ENCODE results near the gene PAX2.

PAX2 gene

DNA sequence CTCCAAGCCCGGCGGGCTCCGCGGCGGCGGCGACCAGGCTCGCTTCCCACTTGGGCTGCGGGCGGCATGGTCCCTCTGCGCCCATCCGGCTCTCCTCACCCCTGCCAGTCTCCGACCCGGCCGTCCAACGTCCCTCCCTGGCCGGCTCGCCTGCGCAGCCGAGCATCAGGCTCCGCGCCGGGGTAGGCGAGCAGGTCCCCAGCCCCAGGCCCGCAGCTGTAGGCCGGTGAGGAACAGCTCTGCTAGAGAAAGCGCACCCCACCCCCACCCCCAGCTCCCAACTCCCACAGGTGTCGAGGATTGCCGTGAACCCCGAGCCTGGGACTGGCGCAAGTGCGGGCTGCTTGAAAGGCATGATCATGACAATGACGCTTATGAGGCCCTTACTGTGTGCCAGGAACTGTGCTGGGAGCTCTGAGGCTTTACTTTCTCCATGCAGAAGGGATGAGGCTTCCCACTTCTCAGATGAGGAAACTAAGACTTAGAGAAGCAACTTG is 20.8 kb upstream of the PAX2 start:
- DNase-seq (ENCODE audit: low spot score): no peak

- no peak for DNase-seq (ENCODE audit: low spot score)
Observed at GRCh38 chr10:100725071-100725471, 20.3 kb upstream of the PAX2 start.

GRCh38 chr10:100725869-100726426 is 19.4 kb upstream of the PAX2 start:
- no peak for DNase-seq (ENCODE audit: low spot score)

- DNase-seq (ENCODE audit: low spot score): no peak
Observed at GRCh38 chr10:100727808-100728207, 17.6 kb upstream of the PAX2 start.

GRCh38 chr10:100728928-100729861 is 16.2 kb upstream of the PAX2 start:
- peak; percentile 72 for DNase-seq (ENCODE audit: low spot score)

- no peak for DNase-seq (ENCODE audit: low spot score)
Observed at GRCh38 chr10:100729862-100730724, 15.3 kb upstream of the PAX2 start.

- DNase-seq (ENCODE audit: low spot score): no peak
Observed at GRCh38 chr10:100730725-100731406, 14.5 kb upstream of the PAX2 start.

- no peak for DNase-seq (ENCODE audit: low spot score)
Observed at GRCh38 chr10:100731407-100732240, 13.8 kb upstream of the PAX2 start.

GRCh38 chr10:100732241-100732596 is 13.2 kb upstream of the PAX2 start:
- no peak for DNase-seq (ENCODE audit: low spot score)

DNA sequence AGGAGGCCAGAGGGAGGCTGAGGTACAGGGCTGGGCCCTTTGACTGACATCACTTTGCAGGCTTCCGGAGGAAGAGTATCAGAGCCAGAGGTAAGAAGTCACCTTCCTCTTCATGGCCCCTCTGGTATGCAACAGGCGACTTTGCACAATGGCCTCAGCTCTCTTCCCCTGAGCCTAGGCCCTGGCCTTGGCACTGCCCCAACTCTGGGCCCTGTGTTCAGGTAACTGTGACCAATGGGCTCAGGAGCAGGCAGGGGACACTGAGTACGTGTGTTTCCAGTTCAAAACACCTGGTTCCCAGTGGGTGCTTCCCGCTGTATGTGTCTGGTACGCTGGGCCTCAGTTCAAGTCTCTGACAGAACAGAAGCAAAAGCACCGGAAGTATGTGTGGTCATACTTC is 12.1 kb upstream of the PAX2 start:
- no peak for DNase-seq (ENCODE audit: low spot score)

GRCh38 chr10:100734295-100735086 is 10.9 kb upstream of the PAX2 start:
- no peak for DNase-seq (ENCODE audit: low spot score)

- no peak for DNase-seq (ENCODE audit: low spot score)
Observed at GRCh38 chr10:100735087-100735336, 10.4 kb upstream of the PAX2 start.

DNA sequence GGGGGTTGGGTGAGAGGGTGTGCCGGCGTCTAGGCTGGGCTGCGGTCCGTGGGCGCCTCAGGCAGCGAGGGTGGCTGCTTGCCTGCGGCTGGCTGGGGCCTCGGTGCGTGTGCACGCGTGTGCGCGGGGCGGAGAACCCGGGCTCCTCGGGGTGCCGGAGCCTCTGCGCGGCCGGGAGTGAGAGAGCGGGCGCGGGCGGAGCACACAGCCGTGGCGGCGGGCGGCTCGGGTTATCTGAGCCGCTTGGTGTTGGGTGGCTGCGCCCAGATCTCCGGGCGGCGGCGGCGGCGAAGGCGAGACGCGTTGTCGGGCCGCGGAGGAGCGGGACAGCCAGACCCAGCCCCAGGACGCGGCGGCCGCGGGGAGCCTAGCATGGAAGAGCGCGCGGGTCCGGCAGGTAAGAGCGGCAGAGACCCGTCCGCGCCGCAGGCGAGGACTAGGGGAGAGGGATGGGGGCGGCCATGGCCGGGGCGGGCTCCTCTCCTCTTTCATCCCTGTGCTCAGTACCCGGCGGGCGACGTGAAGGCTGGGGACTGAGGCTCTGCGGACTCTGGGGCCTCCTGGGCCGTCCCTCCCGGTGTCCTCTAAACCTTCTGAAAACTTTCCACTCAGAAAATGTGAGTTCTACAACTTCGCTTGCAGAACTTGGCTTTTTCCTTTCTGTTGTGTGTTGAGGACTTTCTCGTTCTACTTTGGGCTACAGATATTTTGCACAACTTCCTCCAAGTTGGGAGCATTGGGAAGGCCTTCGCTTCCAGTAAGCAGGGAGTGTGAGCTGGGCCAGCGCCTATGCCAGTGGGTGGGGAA is 9.8 kb upstream of the PAX2 start:
- no peak for DNase-seq (ENCODE audit: low spot score)

GRCh38 chr10:100736144-100736808 is 9.1 kb upstream of the PAX2 start:
- no peak for DNase-seq (ENCODE audit: low spot score)

DNA sequence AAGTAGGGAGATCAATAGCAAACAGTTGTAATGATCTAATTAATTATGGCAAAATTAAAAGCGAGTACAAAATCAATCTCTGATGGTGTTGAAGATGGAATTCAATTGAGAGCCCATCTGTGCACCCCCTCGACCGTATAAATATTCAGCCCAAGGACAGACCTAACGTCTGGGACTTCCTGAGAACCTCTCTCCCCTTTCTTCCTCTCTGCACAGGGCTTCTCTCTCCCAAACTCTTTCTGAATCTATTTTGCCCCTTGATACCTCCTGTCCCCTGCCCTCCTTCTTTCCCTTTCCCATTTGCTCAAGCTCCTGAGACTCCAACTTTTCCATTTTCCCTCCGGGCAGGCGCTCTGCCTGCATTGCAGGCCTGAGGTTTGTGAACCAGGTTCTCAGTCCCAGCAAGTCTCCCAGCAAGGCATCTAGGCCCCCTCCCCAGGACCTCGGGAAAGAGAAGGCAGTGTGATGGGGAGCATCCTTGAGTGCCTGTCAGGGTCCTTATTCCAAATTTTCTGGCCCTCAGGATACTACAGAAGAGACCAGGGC is 8.5 kb upstream of the PAX2 start:
- DNase-seq (ENCODE audit: low spot score): no peak

GRCh38 chr10:100737355-100738054 is 7.9 kb upstream of the PAX2 start:
- DNase-seq (ENCODE audit: low spot score): no peak

DNA sequence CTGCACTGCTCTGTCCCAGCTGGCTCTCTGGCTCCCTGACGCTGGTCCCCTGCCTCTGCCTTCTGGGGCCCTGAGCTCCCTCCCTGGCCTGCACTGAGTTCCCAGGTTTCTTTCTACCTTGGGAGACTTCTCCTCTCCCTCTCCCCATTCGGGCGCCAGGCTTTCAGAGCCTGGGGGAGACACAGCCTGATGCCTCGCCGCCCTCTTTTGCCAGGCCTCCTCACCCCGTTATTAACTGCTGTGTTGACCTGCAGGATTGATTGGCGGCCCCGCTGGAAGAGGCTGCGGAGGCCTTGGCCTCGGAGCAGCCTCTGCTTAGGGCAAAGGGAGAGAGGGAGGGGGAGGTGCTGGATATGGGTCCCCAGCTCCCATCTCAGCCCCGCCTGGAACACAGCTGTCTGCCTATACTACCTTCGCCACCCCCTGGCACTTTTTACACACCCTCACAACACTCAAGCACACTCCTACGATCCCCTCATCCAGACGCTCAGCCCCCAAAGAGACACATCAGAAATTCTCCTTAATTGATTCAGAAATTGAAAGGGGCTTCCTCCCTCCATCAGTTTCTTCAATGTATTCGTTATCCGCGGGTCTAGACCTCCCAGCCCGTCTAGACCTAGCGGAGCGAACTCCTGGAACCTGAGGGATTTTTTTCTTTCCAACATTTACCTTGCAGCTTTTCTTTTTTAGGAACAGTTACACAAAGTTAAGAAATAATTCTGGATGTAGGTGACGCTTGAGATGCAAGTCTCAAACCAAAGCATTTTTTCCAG is 7.1 kb upstream of the PAX2 start:
- DNase-seq (ENCODE audit: low spot score): no peak
